CD8-positive, alpha-beta memory T cell (primary cell): ENCODE results near the gene EVX1. TPM values are rescaled to one million over a fixed set of nuclear protein-coding genes. Genes with fewer than 3 reads are reported as not detected.

Source experiments
- CTCF ChIA-PET: fragments of 350-600 bp; sonication (Branson Sonifier 250); formaldehyde crosslinking; loops from one replicate; lab custom pipeline; 2021; ENCODE audit warnings: antibody characterized with exemption; lab: Charles Lee
- POLR2A ChIA-PET: fragments of 350-600 bp; sonication (Branson Sonifier 250); formaldehyde crosslinking; loops from one replicate; lab custom pipeline; 2021; ENCODE audit warnings: antibody characterized with exemption; lab: Charles Lee
- DNase-seq, 5 donors: peaks; one replicate each; pipeline versions ENCODE4 v3.0.0 to v3.0.0-alpha.2; 2020 to 2022; ENCODE audit warnings: mixed read lengths in 1 of 5
- H3K27ac ChIP-seq: one replicate; pipeline ENCODE4 v1.7.0; 2013; ENCODE audit warnings: low read depth, mild to moderate bottlenecking, low read length, moderate library complexity
- H3K27me3 ChIP-seq: 2 replicates; pipeline ENCODE4 v1.7.0; 2013; ENCODE audit warnings: low read length, mild to moderate bottlenecking; ENCODE audit not compliant: insufficient read depth, poor library complexity, severe bottlenecking
- H3K36me3 ChIP-seq: 2 replicates; pipeline ENCODE4 v1.7.0; 2013; ENCODE audit warnings: mild to moderate bottlenecking, low read length, moderate library complexity; ENCODE audit not compliant: insufficient read depth
- H3K4me1 ChIP-seq: 2 replicates; pipeline ENCODE4 v1.7.0; 2013; ENCODE audit warnings: mild to moderate bottlenecking, low read length, moderate library complexity; ENCODE audit not compliant: insufficient read depth
- H3K4me3 ChIP-seq: 2 replicates; pipeline ENCODE4 v1.7.0; 2013; ENCODE audit warnings: mild to moderate bottlenecking, low read length
- H3K9me3 ChIP-seq: 2 replicates; pipeline ENCODE4 v1.7.0; 2013; ENCODE audit warnings: mild to moderate bottlenecking, low read length
- H3K27ac Mint-ChIP-seq, 8 donors: one replicate each; pipeline ENCODE4 v1.8.0; 2020 to 2021; ENCODE audit warnings: mixed read lengths in 8 of 8, mild to moderate bottlenecking in 6 of 8, inconsistent platforms in 3 of 8, moderate library complexity in 3 of 8
- H3K27me3 Mint-ChIP-seq, 2 donors: one replicate each; pipeline ENCODE4 v1.8.0; 2020 to 2021; ENCODE audit warnings: mixed read lengths in 2 of 2, mild to moderate bottlenecking in 1 of 2, moderate library complexity in 1 of 2
- H3K36me3 Mint-ChIP-seq, 3 donors: one replicate each; pipeline ENCODE4 v1.8.0; 2020 to 2021; ENCODE audit warnings: mixed read lengths in 3 of 3, inconsistent platforms in 1 of 3, mild to moderate bottlenecking in 1 of 3
- H3K4me1 Mint-ChIP-seq, 3 donors: one replicate each; pipeline ENCODE4 v1.8.0; 2020 to 2021; ENCODE audit warnings: mixed read lengths in 3 of 3, inconsistent platforms in 1 of 3, mild to moderate bottlenecking in 1 of 3
- H3K4me3 Mint-ChIP-seq, 7 donors: one replicate each; pipeline ENCODE4 v1.8.0; 2020 to 2021; ENCODE audit warnings: mixed read lengths in 7 of 7, mild to moderate bottlenecking in 6 of 7, moderate library complexity in 4 of 7, inconsistent platforms in 2 of 7
- H3K9me3 Mint-ChIP-seq, 5 donors: one replicate each; pipeline ENCODE4 v1.8.0; 2020 to 2022; ENCODE audit warnings: mixed read lengths in 5 of 5, mild to moderate bottlenecking in 3 of 5, moderate library complexity in 2 of 5, inconsistent platforms in 1 of 5
- polyA plus RNA-seq: library from polyadenylated mRNA; unstranded; fragments of 300-500 nt; fragmentation: Illumina TruSeq; gene quantifications from one replicate; pipeline ENCODE4 v1.2.3, GENCODE V29; 2021
- total RNA-seq, 2 experiments: library from RNA; stranded (reverse); gene quantifications; one replicate each; pipeline ENCODE4 v1.2.3, GENCODE V29; 2021

EVX1 gene
- total and polyA plus RNA-seq, 3 experiments from 2014 or later, result not detected

GRCh38 chr7:27247452-27248426 lies 5.1 kb downstream of the EVX1 start:
- CTCF ChIA-PET, result interaction anchor here (1.0 to 1.4 kb wide), 2 partner anchors 10 to 52 kb away, joined by 3 read pairs; no protein-coding TSS in a partner anchor
- no peak overlapping the region for H3K4me3 ChIP-seq
- no peaks in the 10 kb centered on the region for H3K9me3 ChIP-seq
- DNase-seq, result no peak
- H3K9me3 Mint-ChIP-seq, result no peaks in the 10 kb centered on the region
- no peaks in the 10 kb centered on the region for H3K4me1 ChIP-seq
- peaks cover 71 to 79% of the 10 kb centered on the region in 2 donors for H3K27me3 Mint-ChIP-seq
- no peak overlapping the region for H3K4me3 Mint-ChIP-seq
- no peak overlapping the region for H3K27ac ChIP-seq
- no peaks in the 10 kb centered on the region for H3K36me3 Mint-ChIP-seq
- H3K36me3 ChIP-seq, result no peaks in the 10 kb centered on the region
- POLR2A ChIA-PET, result no interaction called here
- H3K27me3 ChIP-seq, result peaks cover 58% of the 10 kb centered on the region
- peaks cover 13 to 56% (median 15%) of the 10 kb centered on the region in 3 donors for H3K4me1 Mint-ChIP-seq
- H3K27ac Mint-ChIP-seq, result peak overlapping the region in 1 of 8 donors; percentile 3

GRCh38 chr7:27248427-27248806 lies 5.8 kb downstream of the EVX1 start:
- Mint-ChIP-seq H3K4me3 (no peak overlapping the region), H3K36me3 (no peaks in the 10 kb centered on the region), H3K4me1 (peaks cover 12 to 54% (median 15%) of the 10 kb centered on the region in 3 donors), H3K9me3 (no peaks in the 10 kb centered on the region), H3K27me3 (peaks cover 76 to 83% of the 10 kb centered on the region in 2 donors), H3K27ac (no peak overlapping the region)
- no peak for DNase-seq
- peaks cover 63% of the 10 kb centered on the region for H3K27me3 ChIP-seq
- no peak overlapping the region for H3K4me3 ChIP-seq
- ChIA-PET POLR2A (no interaction called here), CTCF (no interaction called here)
- no peaks in the 10 kb centered on the region for H3K36me3 ChIP-seq
- H3K27ac ChIP-seq, result no peak overlapping the region
- H3K9me3 ChIP-seq, result no peaks in the 10 kb centered on the region
- H3K4me1 ChIP-seq, result no peaks in the 10 kb centered on the region

DNA sequence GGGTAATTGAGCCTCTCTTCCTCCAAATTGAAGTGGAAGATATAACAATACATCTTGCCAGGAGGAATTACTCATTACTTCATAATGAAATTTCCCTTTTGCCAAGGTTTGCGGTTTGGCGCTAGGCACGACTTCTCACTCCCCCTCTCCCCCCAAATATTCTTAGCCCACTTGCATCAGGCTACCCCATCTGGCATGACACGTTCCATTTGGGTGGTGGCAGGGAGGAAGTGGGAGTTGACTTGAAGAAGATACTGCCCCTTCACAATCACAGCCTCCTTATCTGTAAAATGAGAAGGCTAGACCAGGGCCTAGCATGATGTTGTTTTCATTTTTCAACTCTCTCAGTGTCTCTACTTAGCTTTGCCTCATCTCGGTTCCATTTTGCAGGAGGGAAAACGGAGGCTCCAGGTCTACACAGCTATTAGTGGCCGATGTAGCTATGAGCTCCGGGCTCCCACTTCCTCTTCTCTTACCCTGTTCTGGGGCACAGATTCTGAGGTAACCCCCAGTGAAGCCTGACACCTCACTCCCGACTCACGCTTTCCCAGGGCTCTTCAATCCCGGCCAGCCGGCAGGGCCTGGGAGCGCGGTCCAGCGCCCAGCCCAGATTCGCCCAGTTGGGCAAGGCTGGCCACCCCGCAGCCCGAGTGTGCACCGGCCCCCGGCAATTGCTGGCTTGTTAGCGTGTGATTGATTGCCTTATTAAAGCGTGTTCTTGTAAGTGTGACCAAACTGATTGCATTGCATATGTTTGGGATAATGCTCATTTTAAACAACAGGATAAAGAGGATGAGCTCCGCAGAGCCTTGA lies 6.5 kb downstream of the EVX1 start:
- Histone ChIP-seq H3K4me3 (no peak overlapping the region), H3K4me1 (no peaks in the 10 kb centered on the region), H3K36me3 (no peaks in the 10 kb centered on the region), H3K27me3 (peaks cover 59% of the 10 kb centered on the region), H3K9me3 (no peaks in the 10 kb centered on the region), H3K27ac (no peak overlapping the region)
- Mint-ChIP-seq H3K4me1 (peaks cover 8 to 50% (median 12%) of the 10 kb centered on the region in 3 donors), H3K27me3 (peaks cover 74 to 85% of the 10 kb centered on the region in 2 donors), H3K4me3 (no peak overlapping the region), H3K36me3 (no peaks in the 10 kb centered on the region), H3K9me3 (no peaks in the 10 kb centered on the region), H3K27ac (no peak overlapping the region)
- ChIA-PET CTCF (no interaction called here), POLR2A (no interaction called here)
- no peak for DNase-seq

DNA sequence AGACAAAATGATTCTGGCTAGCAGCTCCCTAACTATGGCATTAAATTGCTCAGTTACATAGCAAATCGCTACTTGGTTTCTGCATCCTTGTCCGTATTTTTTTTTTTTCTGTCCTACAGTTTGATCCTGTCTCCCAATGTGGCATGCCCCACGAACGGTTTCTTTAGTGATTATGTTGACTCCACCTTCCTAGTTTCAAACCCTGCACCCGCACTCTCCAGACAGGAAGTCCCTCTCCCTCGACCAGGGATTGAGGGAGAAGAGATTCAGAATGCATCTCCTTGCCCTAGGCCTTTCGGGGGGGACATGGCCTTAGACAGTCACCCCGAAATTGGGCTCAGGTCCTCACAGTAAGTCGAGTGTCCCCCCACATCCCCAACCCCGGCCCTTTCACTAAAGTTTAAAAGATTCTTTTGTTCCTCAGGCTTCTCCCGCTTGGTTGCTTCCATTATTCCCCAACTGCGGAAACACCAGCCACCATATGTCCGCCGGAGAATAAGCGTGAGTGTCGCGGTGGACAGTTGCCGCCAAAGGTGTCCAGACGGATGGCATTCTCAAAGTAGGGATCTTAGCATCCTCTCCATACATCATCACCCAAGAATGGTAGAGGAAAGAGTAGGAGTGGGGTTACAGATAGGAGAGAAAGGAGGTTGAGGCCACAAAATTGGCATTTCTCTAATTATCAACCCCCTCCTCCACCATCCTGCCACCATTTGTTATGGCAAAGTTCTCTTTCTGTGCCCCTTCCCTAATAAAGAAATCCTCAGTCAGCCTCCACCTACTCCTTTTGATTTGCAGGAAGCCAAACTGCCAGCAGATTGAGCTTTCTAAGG lies 7.3 kb downstream of the EVX1 start:
- Histone ChIP-seq H3K27me3 (peaks cover 51% of the 10 kb centered on the region), H3K4me3 (no peak overlapping the region), H3K36me3 (no peaks in the 10 kb centered on the region), H3K9me3 (no peaks in the 10 kb centered on the region), H3K27ac (no peak overlapping the region), H3K4me1 (no peaks in the 10 kb centered on the region)
- peak overlapping the region in 1 of 7 donors; percentile 8 for H3K4me3 Mint-ChIP-seq
- no peaks in the 10 kb centered on the region for H3K36me3 Mint-ChIP-seq
- no peak for DNase-seq
- H3K27me3 Mint-ChIP-seq, result peaks cover 73 to 85% of the 10 kb centered on the region in 2 donors
- H3K27ac Mint-ChIP-seq, result peak overlapping the region in 1 of 8 donors; percentile 27
- H3K4me1 Mint-ChIP-seq, result peaks cover 8 to 43% (median 11%) of the 10 kb centered on the region in 3 donors
- POLR2A ChIA-PET, result no interaction called here
- CTCF ChIA-PET, result no interaction called here
- H3K9me3 Mint-ChIP-seq, result no peaks in the 10 kb centered on the region

- Mint-ChIP-seq H3K27me3 (peaks cover 76 to 85% of the 10 kb centered on the region in 2 donors), H3K4me3 (no peak overlapping the region), H3K9me3 (no peaks in the 10 kb centered on the region), H3K4me1 (peaks cover 8 to 42% (median 11%) of the 10 kb centered on the region in 3 donors), H3K36me3 (no peaks in the 10 kb centered on the region), H3K27ac (peak overlapping the region in 1 of 8 donors; percentile 27)
- Histone ChIP-seq H3K27me3 (peaks cover 44% of the 10 kb centered on the region), H3K4me1 (no peaks in the 10 kb centered on the region), H3K27ac (no peak overlapping the region), H3K9me3 (no peaks in the 10 kb centered on the region), H3K36me3 (no peaks in the 10 kb centered on the region), H3K4me3 (no peak overlapping the region)
- ChIA-PET POLR2A (no interaction called here), CTCF (no interaction called here)
- no peak for DNase-seq
Observed at GRCh38 chr7:27250557-27251070, 8.0 kb downstream of the EVX1 start.

DNA sequence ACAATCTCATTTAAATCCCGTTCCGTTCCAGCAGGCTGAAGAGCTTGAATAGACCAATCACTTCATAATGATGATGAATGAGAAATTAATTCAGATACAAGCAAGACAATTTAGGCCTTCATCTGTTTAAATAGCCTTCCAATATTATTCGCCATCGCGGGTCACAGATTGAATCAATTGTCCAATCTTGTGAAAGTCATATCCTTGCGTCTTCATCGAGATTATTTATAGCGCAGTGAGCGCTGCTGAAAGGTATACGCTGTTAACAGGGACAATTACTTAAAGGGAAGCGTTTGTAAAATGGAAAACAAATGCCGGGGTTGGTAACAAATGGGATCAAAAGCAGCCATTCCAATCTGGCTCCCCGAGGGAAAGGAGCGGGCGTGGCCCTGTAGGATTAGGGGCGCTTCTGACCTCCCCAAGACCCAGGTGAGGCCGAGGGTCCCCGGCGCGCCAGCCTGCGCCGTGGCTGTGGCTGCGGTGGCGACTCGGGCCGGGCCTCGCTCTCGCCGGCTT lies 8.6 kb downstream of the EVX1 start:
- POLR2A ChIA-PET, result no interaction called here
- peaks cover 44% of the 10 kb centered on the region for H3K27me3 ChIP-seq
- H3K4me3 ChIP-seq, result no peak overlapping the region
- peak overlapping the region in 1 of 8 donors; percentile 35 for H3K27ac Mint-ChIP-seq
- H3K4me1 Mint-ChIP-seq, result peaks cover 8 to 40% (median 11%) of the 10 kb centered on the region in 3 donors
- H3K9me3 ChIP-seq, result no peaks in the 10 kb centered on the region
- no peaks in the 10 kb centered on the region for H3K4me1 ChIP-seq
- H3K27ac ChIP-seq, result no peak overlapping the region
- H3K9me3 Mint-ChIP-seq, result no peaks in the 10 kb centered on the region
- peaks cover 76 to 83% of the 10 kb centered on the region in 2 donors for H3K27me3 Mint-ChIP-seq
- no peak for DNase-seq
- CTCF ChIA-PET, result no interaction called here
- no peaks in the 10 kb centered on the region for H3K36me3 Mint-ChIP-seq
- no peaks in the 10 kb centered on the region for H3K36me3 ChIP-seq
- H3K4me3 Mint-ChIP-seq, result peak overlapping the region in 1 of 7 donors; percentile 11
